H1 (cell line): ENCODE data around the gene LAMC1. TPM values are rescaled to one million over a fixed set of nuclear protein-coding genes. Genes with fewer than 3 reads are reported as not detected.

ENCODE experiments used
- CTCF ChIA-PET: fragments of 300-600 bp; sonication (Branson Sonifier 250); formaldehyde crosslinking; loops from one replicate; lab custom pipeline; 2021; ENCODE audit not compliant: partially characterized antibody; lab: Charles Lee
- POLR2A ChIA-PET: fragments of 300-600 bp; sonication (Branson Sonifier 250); formaldehyde crosslinking; loops from one replicate; lab custom pipeline; 2021; ENCODE audit warnings: inconsistent platforms; ENCODE audit not compliant: partially characterized antibody; lab: Charles Lee
- DNase-seq, 2 experiments: peaks; one replicate each; pipeline versions ENCODE4 v3.0.0 to v3.0.0-alpha.2; 2010 to 2022; ENCODE audit warnings: low spot score in 2 of 2, low read depth in 1 of 2, mixed read lengths in 1 of 2
- FAIRE-seq: peaks from 2 replicates; lab custom pipeline; 2011; peaks lifted over from hg19 to GRCh38; lab: Jason Lieb, UNC
- H2AFZ ChIP-seq: 2 replicates; pipeline ENCODE4 v1.8.1; 2012; ENCODE audit warnings: low read length, inconsistent platforms
- H2AK5ac ChIP-seq: 2 replicates; pipeline ENCODE4 v1.6.1; 2013; ENCODE audit warnings: low read depth, low read length
- H2BK120ac ChIP-seq: replicated peaks from 2 replicates; pipeline ENCODE3; 2013; ENCODE audit warnings: low read depth, low read length, inconsistent platforms
- H2BK12ac ChIP-seq: 2 replicates; pipeline ENCODE4 v1.6.1; 2013; ENCODE audit warnings: low read depth, low read length
- H2BK15ac ChIP-seq: 2 replicates; pipeline ENCODE4 v1.6.1; 2013; ENCODE audit warnings: low read length
- H2BK20ac ChIP-seq: 2 replicates; pipeline ENCODE4 v1.6.1; 2013; ENCODE audit warnings: low read length
- H2BK5ac ChIP-seq: 2 replicates; pipeline ENCODE4 v1.6.1; 2013; ENCODE audit warnings: low read depth, low read length
- H3K14ac ChIP-seq: 2 replicates; pipeline ENCODE4 v1.6.1; 2013; ENCODE audit warnings: inconsistent platforms; ENCODE audit not compliant: insufficient read length
- H3K18ac ChIP-seq: 2 replicates; pipeline ENCODE4 v1.6.1; 2013; ENCODE audit warnings: low read length; ENCODE audit errors: extremely low read depth
- H3K23ac ChIP-seq: 2 replicates; pipeline ENCODE4 v1.6.1; 2013; ENCODE audit warnings: inconsistent platforms; ENCODE audit not compliant: insufficient read length
- H3K23me2 ChIP-seq: 2 replicates; pipeline ENCODE4 v1.6.1; 2013; ENCODE audit warnings: low read depth, low read length
- H3K27ac ChIP-seq: 2 replicates; pipeline ENCODE4 v1.6.1; 2011; ENCODE audit warnings: low read depth, low read length, inconsistent platforms
- H3K27me3 ChIP-seq, 4 experiments: replicated peaks in 1 of 4; 1 replicate in 1 of 4; 2 replicates in 3 of 4; pipeline versions ENCODE4 v1.6.1 to v1.8.1; 2011 to 2013; ENCODE audit warnings: low read length in 3 of 4, mild to moderate bottlenecking in 3 of 4, inconsistent platforms in 2 of 4, mixed read lengths in 2 of 4, moderate library complexity in 1 of 4; ENCODE audit not compliant: control insufficient read depth in 3 of 4, insufficient read depth in 3 of 4; ENCODE audit errors: extremely low read depth in 1 of 4
- H3K36me3 ChIP-seq, 4 experiments: 2 replicates each; pipeline versions ENCODE4 v1.6.1 to v1.8.1; 2011 to 2013; ENCODE audit warnings: mild to moderate bottlenecking in 4 of 4, low read length in 3 of 4, moderate library complexity in 2 of 4, control low read depth in 1 of 4, inconsistent platforms in 1 of 4; ENCODE audit not compliant: insufficient read depth in 4 of 4, control insufficient read depth in 2 of 4
- H3K4ac ChIP-seq: replicated peaks from 2 replicates; pipeline ENCODE3; 2013; ENCODE audit warnings: low read length, low read depth, mixed read lengths, inconsistent platforms; ENCODE audit not compliant: insufficient read length
- H3K4me1 ChIP-seq, 4 experiments: replicated peaks in 1 of 4; 1 replicate in 1 of 4; 2 replicates in 3 of 4; pipeline versions ENCODE4 v1.6.1 to v1.8.1; 2011 to 2013; ENCODE audit warnings: low read length in 3 of 4, inconsistent platforms in 2 of 4, mixed read lengths in 1 of 4; ENCODE audit not compliant: insufficient read depth in 4 of 4, control insufficient read depth in 3 of 4
- H3K4me2 ChIP-seq, 2 experiments: 2 replicates each; pipeline versions ENCODE4 v1.6.1 to v1.8.1; 2011 to 2013; ENCODE audit warnings: low read depth in 2 of 2, low read length in 2 of 2, control low read depth in 1 of 2, inconsistent platforms in 1 of 2, mild to moderate bottlenecking in 1 of 2; ENCODE audit not compliant: insufficient read depth in 1 of 2
- H3K4me3 ChIP-seq, 4 experiments: fragments of 200-600, 300-600 bp in 1 of 4; sonication (generic), shearing (Covaris generic), sonication (Bioruptor Twin) in 1 of 4; 2 replicates each; pipeline versions ENCODE4 v1.5.1 to v1.8.1; 2011 to 2016; ENCODE audit warnings: low read length in 4 of 4, low read depth in 3 of 4, control low read depth in 2 of 4, inconsistent platforms in 2 of 4, mild to moderate bottlenecking in 2 of 4, mixed read lengths in 1 of 4, moderate library complexity in 1 of 4; ENCODE audit not compliant: insufficient read depth in 2 of 4; ENCODE audit errors: extremely low read depth in 1 of 4
- H3K56ac ChIP-seq: replicated peaks from 2 replicates; pipeline ENCODE3; 2013; ENCODE audit warnings: low read depth, mild to moderate bottlenecking, mixed read lengths, low read length, inconsistent platforms; ENCODE audit not compliant: insufficient read length
- H3K79me1 ChIP-seq: 2 replicates; pipeline ENCODE4 v1.6.1; 2013; ENCODE audit warnings: low read depth, low read length, control low read depth
- H3K79me2 ChIP-seq, 2 experiments: 2 replicates each; pipeline versions ENCODE4 v1.6.1 to v1.8.1; 2012 to 2013; ENCODE audit warnings: low read length in 2 of 2, mild to moderate bottlenecking in 2 of 2, inconsistent platforms in 1 of 2; ENCODE audit not compliant: insufficient read depth in 2 of 2, control insufficient read depth in 1 of 2
- H3K9ac ChIP-seq, 4 experiments: replicated peaks in 1 of 4; 1 replicate in 1 of 4; 2 replicates in 3 of 4; pipeline versions ENCODE4 v1.6.1 to v1.8.1; 2011 to 2013; ENCODE audit warnings: low read depth in 3 of 4, low read length in 3 of 4, control low read depth in 2 of 4, mild to moderate bottlenecking in 2 of 4, moderate library complexity in 2 of 4, inconsistent platforms in 1 of 4; ENCODE audit errors: extremely low read depth in 1 of 4
- H3K9me3 ChIP-seq, 2 experiments: 2 replicates each; pipeline versions ENCODE4 v1.6.1 to v1.8.1; 2012 to 2013; ENCODE audit warnings: mild to moderate bottlenecking in 2 of 2, moderate library complexity in 2 of 2, control low read depth in 1 of 2, inconsistent platforms in 1 of 2, low read depth in 1 of 2, low read length in 1 of 2, mixed read lengths in 1 of 2; ENCODE audit not compliant: insufficient read depth in 2 of 2
- H4K20me1 ChIP-seq, 2 experiments: replicated peaks in 1 of 2; 2 replicates each; pipeline versions ENCODE3 to v1.8.1; 2011 to 2013; ENCODE audit warnings: inconsistent platforms in 2 of 2, low read length in 2 of 2, mild to moderate bottlenecking in 1 of 2; ENCODE audit not compliant: insufficient read depth in 2 of 2, control insufficient read depth in 1 of 2
- H4K5ac ChIP-seq: 2 replicates; pipeline ENCODE4 v1.6.1; 2013; ENCODE audit warnings: low read length, low read depth, mixed read lengths, inconsistent platforms; ENCODE audit not compliant: insufficient read length
- H4K8ac ChIP-seq: 2 replicates; pipeline ENCODE4 v1.8.0; 2013; ENCODE audit warnings: mild to moderate bottlenecking, moderate library complexity, low read length, inconsistent platforms; ENCODE audit not compliant: insufficient read depth; ENCODE audit errors: extremely low read depth
- H4K91ac ChIP-seq: replicated peaks from 2 replicates; pipeline ENCODE3; 2013; ENCODE audit warnings: low read length, mixed read lengths, inconsistent platforms; ENCODE audit not compliant: insufficient read length
- TCF12 ChIP-seq: IDR thresholded peaks from 2 replicates; pipeline ENCODE4 v1.6.1; 2011; ENCODE audit warnings: low read depth, mild to moderate bottlenecking, low read length
- WGBS, 2 experiments: shearing (Covaris generic) in 1 of 2; methylation state at CpG; one replicate each; pipeline versions ENCODE4 v1.1.6 to v1.1.7; 2013 to 2015; ENCODE audit warnings: low lambda C conversion rate in 2 of 2, mixed read lengths in 2 of 2, inconsistent platforms in 1 of 2, low coverage in 1 of 2, missing lambda C conversion rate in 1 of 2; ENCODE audit not compliant: insufficient replicate concordance in 2 of 2, insufficient coverage in 1 of 2, insufficient read length in 1 of 2; ENCODE audit errors: extremely low coverage in 1 of 2, missing lambda C conversion rate in 1 of 2; 5-methylcytosine and 5-hydroxymethylcytosine counted together
- polyA plus RNA-seq, 7 experiments: library from polyadenylated mRNA; depleted of rRNA in 3 of 7; stranded (reverse) in 5 of 7; unstranded in 2 of 7; fragments of >200 nt in 5 of 7; fragments of 200-250 nt in 2 of 7; gene quantifications; 1 replicate in 5 of 7; 2 replicates in 1 of 7; 4 replicates in 1 of 7; pipeline versions ENCODE4 v1.2.1 to v1.2.3, GENCODE V29; 2011 to 2013; ENCODE audit warnings: missing spikeins in 2 of 7, mixed read lengths in 2 of 7
- total RNA-seq: library from RNA; stranded (reverse); fragmentation: NEBNext Ultra II Directional; extraction: Animal tissue kit (Norgen Biotek cat#: 25700); gene quantifications from 2 replicates; pipeline ENCODE4 v1.2.1, GENCODE V29; 2021
- TF ChIP-seq, protein P1 (sequence below): IDR thresholded peaks from 2 replicates; pipeline ENCODE4 v1.6.1; 2011; ENCODE audit warnings: low read length, improper control_type of control experiment

Gene LAMC1
- total and polyA plus RNA-seq, 2 of the 8 experiments (the other 6 are each of a cell fraction or from before 2014, with no cell fraction given), result 47.6 to 90.3 TPM

DNA sequence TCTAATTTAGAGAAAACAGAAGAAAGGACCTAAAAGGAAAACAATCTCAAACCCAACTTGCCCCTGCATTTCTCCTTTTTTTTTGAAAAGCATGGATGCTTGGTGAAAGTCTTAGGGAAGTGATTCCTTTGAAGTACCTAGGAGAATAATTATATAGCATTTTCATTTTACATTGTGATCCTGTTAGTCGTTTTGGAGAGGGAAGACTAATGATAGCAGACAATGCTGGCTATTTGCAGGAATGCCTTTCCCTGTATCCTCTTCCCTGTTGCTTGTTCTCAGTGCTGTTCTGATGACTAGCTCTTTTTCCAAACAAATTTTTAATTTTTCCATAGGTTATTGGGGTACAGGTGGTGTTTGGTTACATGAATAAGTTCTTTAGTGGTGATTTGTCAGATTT lies 53.9 kb downstream of the LAMC1 start:
- no peak overlapping the region for H3K56ac ChIP-seq
- peaks cover 4 to 6% of the 10 kb centered on the region in 2 experiments; a peak in 2 of 4 replicates for H3K9me3 ChIP-seq
- no peak overlapping the region for H2BK5ac ChIP-seq
- H3K14ac ChIP-seq, result no peak overlapping the region
- peaks cover 0 to 2% of the 10 kb centered on the region in 2 experiments for H4K20me1 ChIP-seq
- DNase-seq (no peak), FAIRE-seq (no peak)
- no peak for TF ChIP-seq TCF12
- TF ChIP-seq, protein P1, sequence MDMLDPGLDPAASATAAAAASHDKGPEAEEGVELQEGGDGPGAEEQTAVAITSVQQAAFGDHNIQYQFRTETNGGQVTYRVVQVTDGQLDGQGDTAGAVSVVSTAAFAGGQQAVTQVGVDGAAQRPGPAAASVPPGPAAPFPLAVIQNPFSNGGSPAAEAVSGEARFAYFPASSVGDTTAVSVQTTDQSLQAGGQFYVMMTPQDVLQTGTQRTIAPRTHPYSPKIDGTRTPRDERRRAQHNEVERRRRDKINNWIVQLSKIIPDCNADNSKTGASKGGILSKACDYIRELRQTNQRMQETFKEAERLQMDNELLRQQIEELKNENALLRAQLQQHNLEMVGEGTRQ, result no peak
- H3K4me3 ChIP-seq, result no peak overlapping the region
- no peak overlapping the region for H3K23ac ChIP-seq
- no peak overlapping the region for H3K4ac ChIP-seq
- H3K79me2 ChIP-seq, result peaks cover 0 to 50% of the 10 kb centered on the region in 2 experiments; a peak in 2 of 4 replicates
- H2BK20ac ChIP-seq, result no peak overlapping the region
- no peaks in the 10 kb centered on the region for H3K27me3 ChIP-seq
- no peak overlapping the region for H3K4me2 ChIP-seq
- H3K36me3 ChIP-seq, result no peaks in the 10 kb centered on the region
- WGBS, 2 experiments, result 83% methylated on average over 1 of the region's 1 CpG; no CpG with 5 or more reads in 1 of the 2 experiments
- no peak overlapping the region for H2BK12ac ChIP-seq
- no peak overlapping the region for H3K27ac ChIP-seq
- no peak overlapping the region for H2BK120ac ChIP-seq
- H3K9ac ChIP-seq, result no peak overlapping the region
- no peak overlapping the region for H2AFZ ChIP-seq
- peaks cover 0 to 3% (median 1%) of the 10 kb centered on the region in 4 experiments; a peak in 2 of 7 replicates for H3K4me1 ChIP-seq
- no peak overlapping the region for H4K91ac ChIP-seq
- H2AK5ac ChIP-seq, result no peak overlapping the region
- no peak overlapping the region for H4K5ac ChIP-seq
- no peak overlapping the region for H4K8ac ChIP-seq
- POLR2A ChIA-PET, result no interaction called here
- no peak overlapping the region for H3K18ac ChIP-seq
- H2BK15ac ChIP-seq, result no peak overlapping the region
- H3K23me2 ChIP-seq, result no peaks in the 10 kb centered on the region
- CTCF ChIA-PET, result interaction anchor here (1.2 to 1.3 kb wide), 2 partner anchors 10 to 151 kb away, joined by 4 read pairs; no protein-coding TSS in a partner anchor
- H3K79me1 ChIP-seq, result no peaks in the 10 kb centered on the region
